Ovary (tissue), 3 donors: ENCODE results near the gene UNC5B.

ENCODE experiments used
- CTCF ChIP-seq, 3 donors: fragments of 450-650 bp in 2 of 3; fragments of 200-600 bp in 1 of 3; IDR thresholded peaks; one replicate each; pipeline versions ENCODE4 v1.5.1 to v1.8.0; 2016 to 2022; ENCODE audit warnings: antibody characterized with exemption in 3 of 3, mild to moderate bottlenecking in 1 of 3
- EP300 ChIP-seq: sonication (generic); formaldehyde crosslinking; IDR thresholded peaks from one replicate; pipeline ENCODE4 v1.6.1; 2017; ENCODE audit warnings: antibody characterized with exemption
- POLR2A ChIP-seq: fragments of 450-650 bp; IDR thresholded peaks from one replicate; pipeline ENCODE4 v1.6.1; 2017; ENCODE audit warnings: antibody characterized with exemption, mild to moderate bottlenecking, moderate library complexity
- donor health status: DM: no; HTN: no; CAD: no.

DNA sequence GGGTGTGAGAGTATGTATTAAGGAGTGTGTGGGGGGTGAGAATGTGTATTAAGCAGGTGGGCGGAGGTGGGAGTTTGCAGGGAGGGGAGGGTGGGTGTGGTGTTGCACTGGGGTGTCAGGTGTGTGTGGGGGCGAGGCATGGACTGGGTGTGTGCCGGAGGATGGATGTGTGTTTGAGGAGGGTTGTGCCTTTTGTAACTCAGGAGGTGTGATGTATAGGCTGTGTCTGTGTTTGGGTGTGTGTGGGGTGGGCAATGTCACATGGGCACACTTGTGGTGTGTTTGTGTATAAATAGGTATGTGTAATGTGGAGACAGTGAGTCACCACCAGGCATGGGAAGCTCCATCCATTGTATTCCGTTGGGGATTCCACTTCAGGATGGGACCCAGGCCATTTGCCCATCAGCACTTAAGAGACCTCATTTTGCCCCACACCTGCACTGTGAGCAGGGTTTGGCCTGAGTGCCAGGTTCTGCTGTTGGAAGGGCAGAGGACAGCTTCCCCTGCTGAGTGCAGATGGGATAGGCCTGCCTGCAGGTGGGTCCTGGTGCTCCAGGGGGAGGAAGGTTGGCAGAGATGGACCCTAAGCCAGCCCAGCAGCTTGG, 5.8 kb downstream of the UNC5B start:
- no peak for TF ChIP-seq EP300
- TF ChIP-seq CTCF (IDR thresholded peaks at IDR 0.05): no peak
- TF ChIP-seq POLR2A: no peak
